ENCODE results near the gene GARNL3.

GARNL3 gene

DNA sequence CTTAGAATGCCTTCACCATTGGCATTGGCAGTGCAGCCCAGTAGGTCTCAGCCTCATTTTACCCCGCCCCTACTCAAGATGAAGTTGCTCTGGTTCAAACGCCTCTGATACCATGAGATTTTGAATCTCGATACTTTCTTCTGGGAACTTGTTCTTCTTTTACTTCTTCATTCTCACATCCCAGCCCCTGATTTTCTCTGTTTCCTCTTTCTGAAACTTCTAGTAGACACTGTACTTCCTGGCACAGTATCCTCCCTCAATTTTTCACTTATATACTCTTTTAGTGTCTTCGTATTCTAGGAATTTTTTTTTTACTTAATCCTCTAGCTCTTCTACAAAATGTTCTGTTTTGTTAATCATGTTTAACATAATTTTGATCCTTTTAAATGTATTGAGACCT, 146.5 kb downstream of the GARNL3 start:
- TF ChIP-seq, protein P1, sequence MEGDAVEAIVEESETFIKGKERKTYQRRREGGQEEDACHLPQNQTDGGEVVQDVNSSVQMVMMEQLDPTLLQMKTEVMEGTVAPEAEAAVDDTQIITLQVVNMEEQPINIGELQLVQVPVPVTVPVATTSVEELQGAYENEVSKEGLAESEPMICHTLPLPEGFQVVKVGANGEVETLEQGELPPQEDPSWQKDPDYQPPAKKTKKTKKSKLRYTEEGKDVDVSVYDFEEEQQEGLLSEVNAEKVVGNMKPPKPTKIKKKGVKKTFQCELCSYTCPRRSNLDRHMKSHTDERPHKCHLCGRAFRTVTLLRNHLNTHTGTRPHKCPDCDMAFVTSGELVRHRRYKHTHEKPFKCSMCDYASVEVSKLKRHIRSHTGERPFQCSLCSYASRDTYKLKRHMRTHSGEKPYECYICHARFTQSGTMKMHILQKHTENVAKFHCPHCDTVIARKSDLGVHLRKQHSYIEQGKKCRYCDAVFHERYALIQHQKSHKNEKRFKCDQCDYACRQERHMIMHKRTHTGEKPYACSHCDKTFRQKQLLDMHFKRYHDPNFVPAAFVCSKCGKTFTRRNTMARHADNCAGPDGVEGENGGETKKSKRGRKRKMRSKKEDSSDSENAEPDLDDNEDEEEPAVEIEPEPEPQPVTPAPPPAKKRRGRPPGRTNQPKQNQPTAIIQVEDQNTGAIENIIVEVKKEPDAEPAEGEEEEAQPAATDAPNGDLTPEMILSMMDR (IDR thresholded peaks at IDR 0.05; ENCODE audit: low read depth, low read length, missing control alignments), result no peak
- H3K4me3 ChIP-seq (replicated peaks; ENCODE audit: low read depth, low read length), result no peak overlapping the region
- no peak for DNase-seq (ENCODE audit: extremely low read depth, low read depth)

GRCh38 chr9:127415141-127415540, 150.6 kb downstream of the GARNL3 start:
- no peak overlapping the region for H3K4me3 ChIP-seq (replicated peaks; ENCODE audit: low read depth, low read length)
- TF ChIP-seq, protein P1 (IDR thresholded peaks at IDR 0.05; ENCODE audit: low read depth, low read length, missing control alignments), result no peak
- DNase-seq (ENCODE audit: extremely low read depth, low read depth), result no peak

- H3K4me3 ChIP-seq (replicated peaks; ENCODE audit: low read depth, low read length), result no peak overlapping the region
- TF ChIP-seq, protein P1 (IDR thresholded peaks at IDR 0.05; ENCODE audit: low read depth, low read length, missing control alignments), result no peak
- no peak for DNase-seq (ENCODE audit: extremely low read depth, low read depth)
Observed at GRCh38 chr9:127415657-127416056, 151.1 kb downstream of the GARNL3 start.

GRCh38 chr9:127417131-127418036, 152.8 kb downstream of the GARNL3 start:
- peak; percentile 86 for DNase-seq (ENCODE audit: extremely low read depth, low read depth)
- TF ChIP-seq, protein P1 (IDR thresholded peaks at IDR 0.05; ENCODE audit: low read depth, low read length, missing control alignments), result no peak
- no peak overlapping the region for H3K4me3 ChIP-seq (replicated peaks; ENCODE audit: low read depth, low read length)

DNA sequence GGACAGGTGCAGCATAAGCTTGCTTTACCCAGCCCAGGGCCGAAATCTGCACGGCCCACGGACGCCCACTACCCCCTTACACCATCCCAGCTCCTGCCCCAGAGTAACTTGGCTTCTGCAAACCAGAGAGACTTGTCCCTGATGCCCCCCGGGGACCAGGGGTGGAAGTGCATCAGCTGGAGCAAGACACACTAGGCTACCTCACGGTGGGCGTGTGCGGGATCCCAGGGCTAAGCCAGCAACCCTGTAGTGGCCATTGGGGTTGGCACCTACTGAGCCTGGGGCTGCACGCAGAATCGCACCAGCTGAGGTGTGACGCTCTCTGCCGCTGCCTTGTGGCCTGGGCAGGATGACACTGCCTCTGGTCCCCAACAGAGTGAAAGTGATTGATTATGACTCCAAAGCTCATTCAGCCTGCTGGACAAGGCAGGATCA, 153.5 kb downstream of the GARNL3 start:
- TF ChIP-seq, protein P1 (IDR thresholded peaks at IDR 0.05; ENCODE audit: low read depth, low read length, missing control alignments), result peak; percentile 25
- H3K4me3 ChIP-seq (replicated peaks; ENCODE audit: low read depth, low read length), result no peak overlapping the region
- DNase-seq (ENCODE audit: extremely low read depth, low read depth), result no peak

- H3K4me3 ChIP-seq (replicated peaks; ENCODE audit: low read depth, low read length), result no peak overlapping the region
- no peak for DNase-seq (ENCODE audit: extremely low read depth, low read depth)
- TF ChIP-seq, protein P1 (IDR thresholded peaks at IDR 0.05; ENCODE audit: low read depth, low read length, missing control alignments), result no peak
Observed at GRCh38 chr9:127419348-127419747, 154.8 kb downstream of the GARNL3 start.
